Epithelial cell of esophagus (primary cell): ENCODE results near the gene BNC2.

ENCODE experiments used
- DNase-seq: peaks from one replicate; pipeline ENCODE4 v3.0.0; 2010; ENCODE audit warnings: low read depth
- H3K4me3 ChIP-seq: 2 replicates; pipeline ENCODE4 v1.5.1; 2011; ENCODE audit warnings: mild to moderate bottlenecking, low read length, control low read depth
- TF ChIP-seq, protein P1 (sequence below): IDR thresholded peaks from 2 replicates; pipeline ENCODE4 v1.5.1; 2011; ENCODE audit warnings: low read depth, mild to moderate bottlenecking, low read length, control low read depth, inconsistent platforms; ENCODE audit not compliant: insufficient read depth; ENCODE audit errors: missing control alignments

BNC2 gene

DNA sequence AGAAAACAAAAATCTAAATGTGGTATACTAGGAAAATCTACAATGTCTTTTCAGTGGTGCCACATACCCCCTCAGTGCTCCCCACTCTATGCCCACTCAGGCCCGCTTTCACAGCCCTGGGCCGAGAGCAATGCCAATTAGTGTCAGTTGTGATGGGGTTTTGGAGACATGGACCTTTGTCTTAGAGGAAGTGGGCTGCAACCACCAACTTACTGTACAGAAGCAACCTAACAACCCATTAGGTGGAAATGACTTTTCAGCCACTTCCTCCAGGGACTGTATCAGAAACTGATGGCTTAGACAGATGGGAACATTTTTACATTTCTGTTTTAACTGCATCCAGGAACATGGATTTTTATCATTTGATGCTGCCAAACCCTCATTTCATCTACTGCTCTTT, 268.0 kb downstream of the BNC2 start:
- TF ChIP-seq, protein P1, sequence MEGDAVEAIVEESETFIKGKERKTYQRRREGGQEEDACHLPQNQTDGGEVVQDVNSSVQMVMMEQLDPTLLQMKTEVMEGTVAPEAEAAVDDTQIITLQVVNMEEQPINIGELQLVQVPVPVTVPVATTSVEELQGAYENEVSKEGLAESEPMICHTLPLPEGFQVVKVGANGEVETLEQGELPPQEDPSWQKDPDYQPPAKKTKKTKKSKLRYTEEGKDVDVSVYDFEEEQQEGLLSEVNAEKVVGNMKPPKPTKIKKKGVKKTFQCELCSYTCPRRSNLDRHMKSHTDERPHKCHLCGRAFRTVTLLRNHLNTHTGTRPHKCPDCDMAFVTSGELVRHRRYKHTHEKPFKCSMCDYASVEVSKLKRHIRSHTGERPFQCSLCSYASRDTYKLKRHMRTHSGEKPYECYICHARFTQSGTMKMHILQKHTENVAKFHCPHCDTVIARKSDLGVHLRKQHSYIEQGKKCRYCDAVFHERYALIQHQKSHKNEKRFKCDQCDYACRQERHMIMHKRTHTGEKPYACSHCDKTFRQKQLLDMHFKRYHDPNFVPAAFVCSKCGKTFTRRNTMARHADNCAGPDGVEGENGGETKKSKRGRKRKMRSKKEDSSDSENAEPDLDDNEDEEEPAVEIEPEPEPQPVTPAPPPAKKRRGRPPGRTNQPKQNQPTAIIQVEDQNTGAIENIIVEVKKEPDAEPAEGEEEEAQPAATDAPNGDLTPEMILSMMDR = no peak
- DNase-seq = no peak
- no peak overlapping the region for H3K4me3 ChIP-seq

DNA sequence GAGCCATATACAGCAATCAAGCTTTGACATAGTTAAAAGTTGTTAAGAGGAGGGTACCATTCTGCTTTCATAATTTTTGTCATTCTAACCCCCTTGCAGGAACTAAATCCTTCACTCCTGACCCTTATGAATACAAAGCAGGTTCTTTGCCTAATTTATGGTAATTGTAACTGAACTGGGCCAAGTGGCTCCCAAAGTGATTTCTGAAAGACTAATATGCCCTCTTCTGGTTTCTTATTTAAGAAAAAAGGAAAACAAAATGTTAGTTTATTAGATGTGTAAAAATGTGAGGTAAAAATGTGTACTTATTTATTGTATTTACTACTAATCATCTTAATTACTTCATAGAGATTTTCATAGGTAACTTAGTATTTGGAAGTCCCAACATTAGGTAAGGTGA, 268.5 kb downstream of the BNC2 start:
- no peak for DNase-seq
- TF ChIP-seq, protein P1 = no peak
- no peak overlapping the region for H3K4me3 ChIP-seq

DNA sequence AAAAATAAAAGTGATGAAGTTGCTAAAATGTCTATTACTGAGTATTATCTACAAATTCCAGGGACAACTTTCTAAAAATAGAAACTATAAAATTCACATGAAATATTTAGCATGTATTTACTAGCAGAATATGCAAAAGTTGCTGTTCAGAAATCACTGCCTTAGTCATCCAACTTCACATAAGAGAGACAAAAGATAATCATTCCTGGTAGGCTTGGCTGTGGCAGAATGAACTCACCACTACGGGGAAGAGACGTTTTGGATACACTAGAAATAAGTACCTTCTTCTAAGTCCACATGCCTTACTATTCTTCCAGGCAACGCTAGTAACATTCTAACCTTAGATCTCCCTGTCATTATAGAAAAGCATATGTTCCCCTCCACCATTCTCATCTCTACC, 272.2 kb downstream of the BNC2 start:
- H3K4me3 ChIP-seq = no peak overlapping the region
- peak; percentile 31 for DNase-seq
- TF ChIP-seq, protein P1 = no peak

DNA sequence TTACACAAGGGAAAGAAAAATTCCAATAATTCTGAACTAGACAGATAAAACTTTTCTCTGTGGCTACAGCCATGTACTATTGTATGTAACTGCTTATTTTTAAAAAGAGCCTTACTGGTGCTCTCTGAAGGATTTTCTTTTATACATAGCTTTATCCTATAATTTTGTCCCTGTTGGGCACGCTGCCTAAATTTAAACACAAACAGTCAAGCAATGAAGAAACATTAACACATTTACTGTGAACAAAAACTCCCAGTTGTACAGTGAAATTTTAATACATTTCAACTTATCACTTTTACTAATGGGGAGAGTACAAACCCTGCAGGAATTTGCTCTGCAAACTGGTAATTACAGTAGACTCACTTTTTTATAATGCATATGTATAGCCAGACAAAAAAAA, 273.3 kb downstream of the BNC2 start:
- no peak for DNase-seq
- TF ChIP-seq, protein P1 = no peak
- no peak overlapping the region for H3K4me3 ChIP-seq

DNA sequence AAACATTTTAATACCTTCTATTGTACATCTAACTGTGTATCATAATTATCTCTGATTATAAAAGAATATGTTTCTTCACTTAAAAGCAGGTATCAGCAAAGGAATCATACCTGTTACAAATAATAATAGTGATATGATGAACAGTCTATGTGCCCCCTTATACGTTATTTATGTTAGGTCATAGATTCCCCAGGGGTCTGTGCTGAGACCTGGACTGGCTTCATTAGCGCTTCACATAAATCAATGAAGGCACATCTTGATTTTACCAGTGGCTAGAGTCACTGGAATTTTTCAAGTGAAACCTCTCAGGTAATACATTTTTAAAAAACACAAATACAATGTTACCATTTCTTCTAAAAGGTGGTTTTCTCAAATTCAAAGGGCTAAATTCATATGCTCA, 275.2 kb downstream of the BNC2 start:
- no peak overlapping the region for H3K4me3 ChIP-seq
- TF ChIP-seq, protein P1 = no peak
- DNase-seq = no peak

DNA sequence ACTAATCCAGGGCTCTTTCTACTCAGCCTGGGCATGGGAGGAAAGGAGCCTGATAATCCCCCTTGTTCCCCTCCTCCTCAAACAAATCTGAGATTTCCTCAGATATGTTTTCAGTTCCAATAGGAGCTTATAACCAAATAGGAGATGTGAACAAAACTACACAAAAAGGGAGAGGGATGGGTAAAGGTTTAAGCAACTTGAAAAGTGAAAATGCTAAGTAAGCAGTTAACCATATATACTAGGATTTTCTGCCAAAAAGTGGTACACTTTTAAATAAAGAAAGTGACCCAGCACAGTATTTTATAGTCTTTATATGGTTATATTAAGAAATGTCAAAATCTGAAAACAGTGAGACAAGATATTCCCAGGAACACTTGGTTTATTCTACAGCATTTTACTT, 275.7 kb downstream of the BNC2 start:
- TF ChIP-seq, protein P1 = no peak
- DNase-seq = no peak
- H3K4me3 ChIP-seq = no peak overlapping the region

DNA sequence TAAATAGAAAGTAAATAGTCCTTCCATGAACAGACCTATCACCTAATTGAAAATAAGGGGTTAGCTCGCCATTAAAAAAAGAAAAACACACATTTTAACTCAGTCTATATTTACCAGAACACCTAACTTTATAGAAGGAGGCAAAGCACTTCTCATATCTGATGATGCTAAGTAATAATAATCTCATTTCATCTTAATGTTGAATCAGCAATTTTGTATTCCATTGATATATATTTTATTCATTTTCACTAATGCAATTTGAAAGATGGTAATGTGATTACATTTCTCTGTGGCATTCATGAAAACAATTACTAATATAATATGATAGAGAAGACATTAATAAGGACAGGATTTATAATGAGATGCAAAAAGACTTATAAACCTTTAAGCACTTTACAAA, 276.7 kb downstream of the BNC2 start:
- TF ChIP-seq, protein P1 = no peak
- DNase-seq = no peak
- H3K4me3 ChIP-seq = no peak overlapping the region
